ENCODE data around the gene GARRE1.

DNA sequence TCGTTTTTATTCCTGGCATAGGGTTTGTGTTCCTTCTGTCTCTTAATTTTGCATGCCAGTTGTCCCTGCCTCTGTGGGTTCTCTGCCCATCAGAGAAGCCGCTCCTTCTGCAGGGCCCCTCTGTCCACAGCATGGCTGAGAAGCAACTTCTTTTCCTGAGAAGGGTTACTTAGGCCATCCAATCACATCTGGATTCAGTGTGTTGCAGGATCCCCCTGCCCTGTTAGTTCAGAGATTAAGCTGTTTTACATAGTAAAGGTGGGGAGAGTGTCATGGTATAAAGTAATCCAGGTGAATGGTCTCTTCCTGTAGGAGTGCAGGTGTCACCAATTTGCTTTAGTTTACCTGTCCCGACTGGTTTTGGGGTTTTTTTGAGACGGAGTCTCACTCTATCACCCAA lies 22.9 kb upstream of the GARRE1 start:
- TF ChIP-seq, protein P1, sequence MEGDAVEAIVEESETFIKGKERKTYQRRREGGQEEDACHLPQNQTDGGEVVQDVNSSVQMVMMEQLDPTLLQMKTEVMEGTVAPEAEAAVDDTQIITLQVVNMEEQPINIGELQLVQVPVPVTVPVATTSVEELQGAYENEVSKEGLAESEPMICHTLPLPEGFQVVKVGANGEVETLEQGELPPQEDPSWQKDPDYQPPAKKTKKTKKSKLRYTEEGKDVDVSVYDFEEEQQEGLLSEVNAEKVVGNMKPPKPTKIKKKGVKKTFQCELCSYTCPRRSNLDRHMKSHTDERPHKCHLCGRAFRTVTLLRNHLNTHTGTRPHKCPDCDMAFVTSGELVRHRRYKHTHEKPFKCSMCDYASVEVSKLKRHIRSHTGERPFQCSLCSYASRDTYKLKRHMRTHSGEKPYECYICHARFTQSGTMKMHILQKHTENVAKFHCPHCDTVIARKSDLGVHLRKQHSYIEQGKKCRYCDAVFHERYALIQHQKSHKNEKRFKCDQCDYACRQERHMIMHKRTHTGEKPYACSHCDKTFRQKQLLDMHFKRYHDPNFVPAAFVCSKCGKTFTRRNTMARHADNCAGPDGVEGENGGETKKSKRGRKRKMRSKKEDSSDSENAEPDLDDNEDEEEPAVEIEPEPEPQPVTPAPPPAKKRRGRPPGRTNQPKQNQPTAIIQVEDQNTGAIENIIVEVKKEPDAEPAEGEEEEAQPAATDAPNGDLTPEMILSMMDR (IDR thresholded peaks at IDR 0.05; ENCODE audit: low read depth, low read length, poor library complexity, severe bottlenecking): no peak
- TF ChIP-seq EZH2phosphoT487 (IDR thresholded peaks at IDR 0.05; ENCODE audit: borderline replicate concordance, low read length): no peak

All from DOHH2 (cell line).